ENCODE results near the gene MEGF11. TPM values are rescaled to one million over a fixed set of nuclear protein-coding genes. Genes with fewer than 3 reads are reported as not detected.

Gene MEGF11
- total RNA-seq, 1 experiment from 2014 or later = not detected

- H4K20me1 ChIP-seq (ENCODE audit: insufficient read depth) = no peaks in the 10 kb centered on the region
- H3K4me1 ChIP-seq (replicated peaks; ENCODE audit: insufficient read depth) = peaks cover 8% of the 10 kb centered on the region
- H3F3A ChIP-seq (ENCODE audit: insufficient read depth, low read depth) = 0 out of 2 replicates have a peak, but pooled peaks cover 8% of the 10 kb centered on the region
- H3K4me2 ChIP-seq = no peak overlapping the region
- H3K27ac ChIP-seq = no peak overlapping the region
- H3K27me3 ChIP-seq (ENCODE audit: insufficient read depth, low read depth) = no peaks in the 10 kb centered on the region
- H3K9me2 ChIP-seq (ENCODE audit: insufficient read depth) = no peaks in the 10 kb centered on the region
- intact Hi-C loops (cut with micrococcal nuclease; ENCODE audit: unreplicated experiment) = loop anchor here (5.0 kb wide), 1 partner anchor 303 kb away; no protein-coding TSS in a partner anchor
- no peak for DNase-seq
- H3K9me3 ChIP-seq (ENCODE audit: insufficient read depth, low read depth) = no peaks in the 10 kb centered on the region
- ChIA-PET POLR2A (ENCODE audit: unreplicated experiment) (interaction anchor here (0.7 kb wide), 1 partner anchor 1917 kb away, joined by 10 read pairs; no protein-coding TSS in a partner anchor), CTCF (no interaction called here)
- H2AFZ ChIP-seq = no peak overlapping the region
- BruUV-seq (replicated peaks) = no TSS peak
- H3K79me2 ChIP-seq (ENCODE audit: low read depth) = no peaks in the 10 kb centered on the region
- no peak overlapping the region for H3K4me3 ChIP-seq
- H3K36me3 ChIP-seq (ENCODE audit: low read depth) = no peaks in the 10 kb centered on the region
- TF ChIP-seq EZH2 (IDR thresholded peaks at IDR 0.05; ENCODE audit: low read depth) (no peak), CTCF (conservative IDR thresholded peaks at IDR 0.05) (no peak)
Observed at GRCh38 chr15:66285533-66286280, 32.2 kb upstream of the MEGF11 start.

- no peak overlapping the region for H2AFZ ChIP-seq
- POLR2A ChIA-PET (ENCODE audit: unreplicated experiment) = no interaction called here
Observed at GRCh38 chr15:66284271-66284670, 30.7 kb upstream of the MEGF11 start.

GRCh38 chr15:66278671-66279070 lies 25.1 kb upstream of the MEGF11 start:
- TF ChIP-seq CTCF (conservative IDR thresholded peaks at IDR 0.05) = no peak
- no peak for TF ChIP-seq EZH2 (IDR thresholded peaks at IDR 0.05; ENCODE audit: low read depth)
- Histone ChIP-seq H3K4me3 (no peak overlapping the region), H2AFZ (no peak overlapping the region), H4K20me1 (ENCODE audit: insufficient read depth) (no peaks in the 10 kb centered on the region), H3F3A (ENCODE audit: insufficient read depth, low read depth) (no peaks in the 10 kb centered on the region), H3K4me1 (replicated peaks; ENCODE audit: insufficient read depth) (no peaks in the 10 kb centered on the region), H3K79me2 (ENCODE audit: low read depth) (no peaks in the 10 kb centered on the region), H3K36me3 (ENCODE audit: low read depth) (no peaks in the 10 kb centered on the region), H3K9me2 (ENCODE audit: insufficient read depth) (no peaks in the 10 kb centered on the region), H3K27ac (no peak overlapping the region), H3K9me3 (ENCODE audit: insufficient read depth, low read depth) (no peaks in the 10 kb centered on the region), H3K27me3 (ENCODE audit: insufficient read depth, low read depth) (no peaks in the 10 kb centered on the region), H3K4me2 (no peak overlapping the region)
- POLR2A ChIA-PET (ENCODE audit: unreplicated experiment) = no interaction called here
- intact Hi-C loops (cut with micrococcal nuclease; ENCODE audit: unreplicated experiment) = no loop called here
- no TSS peak for BruUV-seq (replicated peaks)
- CTCF ChIA-PET = no interaction called here
- no peak for DNase-seq

More at GRCh38 chr15:66284271-66284670, 30.7 kb upstream of the MEGF11 start:
- H3K9me3 ChIP-seq (ENCODE audit: insufficient read depth, low read depth) = no peaks in the 10 kb centered on the region
- H4K20me1 ChIP-seq (ENCODE audit: insufficient read depth) = no peaks in the 10 kb centered on the region
- H3K27me3 ChIP-seq (ENCODE audit: insufficient read depth, low read depth) = no peaks in the 10 kb centered on the region
- no peak overlapping the region for H3K4me3 ChIP-seq
- no peak for DNase-seq
- intact Hi-C loops (cut with micrococcal nuclease; ENCODE audit: unreplicated experiment) = no loop called here
- no peaks in the 10 kb centered on the region for H3K4me1 ChIP-seq (replicated peaks; ENCODE audit: insufficient read depth)
- CTCF ChIA-PET = no interaction called here
- BruUV-seq (replicated peaks) = no TSS peak
- H3K4me2 ChIP-seq = no peak overlapping the region
- 0 out of 2 replicates have a peak, but pooled peaks cover 8% of the 10 kb centered on the region for H3F3A ChIP-seq (ENCODE audit: insufficient read depth, low read depth)
- H3K79me2 ChIP-seq (ENCODE audit: low read depth) = no peaks in the 10 kb centered on the region
- TF ChIP-seq CTCF (conservative IDR thresholded peaks at IDR 0.05) = no peak
- no peaks in the 10 kb centered on the region for H3K36me3 ChIP-seq (ENCODE audit: low read depth)
- no peaks in the 10 kb centered on the region for H3K9me2 ChIP-seq (ENCODE audit: insufficient read depth)
- H3K27ac ChIP-seq = no peak overlapping the region
